Lower leg skin (tissue), 4 donors: ENCODE data around the gene CYTH3. TPM values are rescaled to one million over a fixed set of nuclear protein-coding genes. Genes with fewer than 3 reads are reported as not detected.
A peak's percentile ranks its signal among the peaks of the same experiment; 100 is the strongest.

Source experiments
- DNase-seq, 2 donors: peaks; one replicate each; pipeline ENCODE4 v3.0.0-alpha.2; 2019; ENCODE audit warnings: low spot score in 2 of 2
- H3K4me3 ChIP-seq: fragments of 200-600 bp; sonication (generic); 2 replicates; pipeline ENCODE4 v1.5.1; 2017; ENCODE audit warnings: mild to moderate bottlenecking, low read depth; ENCODE audit not compliant: poor library complexity, severe bottlenecking
- POLR2A ChIP-seq, 2 donors: fragments of 450-650 bp; IDR thresholded peaks; one replicate each; pipeline ENCODE4 v1.6.1; 2016 to 2017; ENCODE audit warnings: antibody characterized with exemption in 2 of 2, mild to moderate bottlenecking in 1 of 2, moderate library complexity in 1 of 2
- WGBS, 2 donors: methylation state at CpG; one replicate each; pipeline ENCODE4 v1.1.5; 2018; 5-methylcytosine and 5-hydroxymethylcytosine counted together
- intact Hi-C: fragments of 100-400 bp; cut with DNase I; formaldehyde crosslinking; loops from one replicate; pipeline ENCODE4 v1.15.0; 2023; ENCODE audit warnings: low total_unique reads
- total RNA-seq, 4 donors: library from RNA; depleted of rRNA; stranded (reverse); fragments of >200 nt; gene quantifications; one replicate each; pipeline ENCODE4 v1.1.0, GENCODE V29; 2016
- TF ChIP-seq, protein P1 (sequence below), 3 donors: fragments of 450-650 bp; IDR thresholded peaks; one replicate each; pipeline ENCODE4 v1.5.1; 2016; ENCODE audit warnings: antibody characterized with exemption in 3 of 3, mild to moderate bottlenecking in 3 of 3, moderate library complexity in 2 of 3

Gene CYTH3, protein sequence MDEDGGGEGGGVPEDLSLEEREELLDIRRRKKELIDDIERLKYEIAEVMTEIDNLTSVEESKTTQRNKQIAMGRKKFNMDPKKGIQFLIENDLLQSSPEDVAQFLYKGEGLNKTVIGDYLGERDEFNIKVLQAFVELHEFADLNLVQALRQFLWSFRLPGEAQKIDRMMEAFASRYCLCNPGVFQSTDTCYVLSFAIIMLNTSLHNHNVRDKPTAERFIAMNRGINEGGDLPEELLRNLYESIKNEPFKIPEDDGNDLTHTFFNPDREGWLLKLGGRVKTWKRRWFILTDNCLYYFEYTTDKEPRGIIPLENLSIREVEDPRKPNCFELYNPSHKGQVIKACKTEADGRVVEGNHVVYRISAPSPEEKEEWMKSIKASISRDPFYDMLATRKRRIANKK
- total RNA-seq, result 100 to 1,000 TPM in 1 of 4 donors, 10 to 100 TPM in 3; 40.3 to 108 (median 44.7) TPM

GRCh38 chr7:6272481-6273323 is at the start of gene CYTH3:
CYTH3 (minus strand) TSS chr7:6272624; CDS start chr7:6272507, 117 bp downstream.
- peak within 1 kb of the TSS; percentile 90 for H3K4me3 ChIP-seq
- DNase-seq, result peak; percentile 57 to 95
- 20 to 25% methylated on average over 14 to 18 of the region's 67 CpGs for WGBS, 2 donors
- TF ChIP-seq, protein P1, sequence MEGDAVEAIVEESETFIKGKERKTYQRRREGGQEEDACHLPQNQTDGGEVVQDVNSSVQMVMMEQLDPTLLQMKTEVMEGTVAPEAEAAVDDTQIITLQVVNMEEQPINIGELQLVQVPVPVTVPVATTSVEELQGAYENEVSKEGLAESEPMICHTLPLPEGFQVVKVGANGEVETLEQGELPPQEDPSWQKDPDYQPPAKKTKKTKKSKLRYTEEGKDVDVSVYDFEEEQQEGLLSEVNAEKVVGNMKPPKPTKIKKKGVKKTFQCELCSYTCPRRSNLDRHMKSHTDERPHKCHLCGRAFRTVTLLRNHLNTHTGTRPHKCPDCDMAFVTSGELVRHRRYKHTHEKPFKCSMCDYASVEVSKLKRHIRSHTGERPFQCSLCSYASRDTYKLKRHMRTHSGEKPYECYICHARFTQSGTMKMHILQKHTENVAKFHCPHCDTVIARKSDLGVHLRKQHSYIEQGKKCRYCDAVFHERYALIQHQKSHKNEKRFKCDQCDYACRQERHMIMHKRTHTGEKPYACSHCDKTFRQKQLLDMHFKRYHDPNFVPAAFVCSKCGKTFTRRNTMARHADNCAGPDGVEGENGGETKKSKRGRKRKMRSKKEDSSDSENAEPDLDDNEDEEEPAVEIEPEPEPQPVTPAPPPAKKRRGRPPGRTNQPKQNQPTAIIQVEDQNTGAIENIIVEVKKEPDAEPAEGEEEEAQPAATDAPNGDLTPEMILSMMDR (IDR thresholded peaks at IDR 0.05), result no peak
- no peak for TF ChIP-seq POLR2A (IDR thresholded peaks at IDR 0.05)
- intact Hi-C loops, result no loop called here

DNA sequence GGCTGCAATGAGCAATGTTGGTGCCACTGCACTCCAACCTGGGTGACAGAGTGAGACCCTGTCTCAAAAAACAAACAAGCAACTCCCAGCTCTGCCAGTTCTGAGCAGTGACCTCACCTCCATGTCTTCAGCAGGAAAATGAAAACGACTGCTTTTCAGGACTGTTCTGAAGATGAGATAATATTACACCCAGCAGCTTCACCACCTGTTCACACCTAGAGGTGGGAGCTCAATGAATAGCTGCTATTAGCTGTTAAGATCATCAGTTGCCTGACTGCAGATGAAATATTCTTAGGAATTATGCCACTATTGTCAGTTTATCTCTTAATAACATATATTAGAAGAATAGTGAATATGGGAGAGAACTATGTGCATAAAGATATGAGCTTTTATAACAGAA is 48.4 kb upstream of the CYTH3 start:
- no peak for DNase-seq
- H3K4me3 ChIP-seq, result no peak overlapping the region
- intact Hi-C loops, result loop anchor here (10.0 kb wide), 1 partner anchor 156 kb away; no protein-coding TSS in a partner anchor
- 30 to 60% methylated on average over 1 of the region's 1 CpG for WGBS, 2 donors
- no peak for TF ChIP-seq POLR2A (IDR thresholded peaks at IDR 0.05)
- TF ChIP-seq, protein P1 (IDR thresholded peaks at IDR 0.05), result no peak

GRCh38 chr7:6317797-6318438 is 45.5 kb upstream of the CYTH3 start:
- DNase-seq, result peak in 1 of 2 donors; percentile 48
- WGBS, 2 donors, result 41 to 47% methylated on average over 16 of the region's 16 CpGs
- no peak overlapping the region for H3K4me3 ChIP-seq
- intact Hi-C loops, result no loop called here
- TF ChIP-seq POLR2A (IDR thresholded peaks at IDR 0.05), result no peak
- TF ChIP-seq, protein P1 (IDR thresholded peaks at IDR 0.05), result no peak

DNA sequence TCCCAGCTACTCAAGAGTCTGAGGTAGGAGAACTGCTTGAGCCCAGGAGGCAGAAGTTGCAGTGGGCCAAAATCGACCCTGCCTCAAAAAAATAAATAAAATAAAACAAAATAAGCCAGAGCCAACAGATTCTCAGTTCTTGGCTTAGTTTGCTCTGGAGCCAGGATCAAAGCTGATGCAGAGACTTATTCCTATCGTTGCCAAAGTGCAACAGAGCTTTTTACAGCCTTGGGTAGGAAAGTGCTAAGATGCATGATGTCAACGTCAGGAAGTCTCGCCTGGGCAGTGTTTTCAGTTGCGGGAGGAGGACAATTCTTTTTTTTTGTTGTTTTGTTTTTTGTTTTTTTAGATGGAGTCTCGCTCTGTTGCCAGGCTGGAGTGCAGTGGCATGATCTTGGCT is 43.8 kb upstream of the CYTH3 start:
- no peak for TF ChIP-seq POLR2A (IDR thresholded peaks at IDR 0.05)
- TF ChIP-seq, protein P1 (IDR thresholded peaks at IDR 0.05), result no peak
- 76 to 82% methylated on average over 6 of the region's 6 CpGs for WGBS, 2 donors
- intact Hi-C loops, result no loop called here
- no peak for DNase-seq
- no peak overlapping the region for H3K4me3 ChIP-seq

- no peak overlapping the region for H3K4me3 ChIP-seq
- intact Hi-C loops, result no loop called here
- DNase-seq, result no peak
- TF ChIP-seq, protein P1 (IDR thresholded peaks at IDR 0.05), result no peak
- TF ChIP-seq POLR2A (IDR thresholded peaks at IDR 0.05), result no peak
- 64 to 67% methylated on average over 8 of the region's 8 CpGs for WGBS, 2 donors
These were observed 43.3 kb upstream of the CYTH3 start for GRCh38 chr7:6315746-6316145.
